ENCODE measurements around the gene ANO7. TPM values are rescaled to one million over a fixed set of nuclear protein-coding genes. Genes with fewer than 3 reads are reported as not detected.

The ANO7 gene
- total and polyA plus RNA-seq, 2 experiments from 2014 or later: 0.22 to 2.6 TPM

DNA sequence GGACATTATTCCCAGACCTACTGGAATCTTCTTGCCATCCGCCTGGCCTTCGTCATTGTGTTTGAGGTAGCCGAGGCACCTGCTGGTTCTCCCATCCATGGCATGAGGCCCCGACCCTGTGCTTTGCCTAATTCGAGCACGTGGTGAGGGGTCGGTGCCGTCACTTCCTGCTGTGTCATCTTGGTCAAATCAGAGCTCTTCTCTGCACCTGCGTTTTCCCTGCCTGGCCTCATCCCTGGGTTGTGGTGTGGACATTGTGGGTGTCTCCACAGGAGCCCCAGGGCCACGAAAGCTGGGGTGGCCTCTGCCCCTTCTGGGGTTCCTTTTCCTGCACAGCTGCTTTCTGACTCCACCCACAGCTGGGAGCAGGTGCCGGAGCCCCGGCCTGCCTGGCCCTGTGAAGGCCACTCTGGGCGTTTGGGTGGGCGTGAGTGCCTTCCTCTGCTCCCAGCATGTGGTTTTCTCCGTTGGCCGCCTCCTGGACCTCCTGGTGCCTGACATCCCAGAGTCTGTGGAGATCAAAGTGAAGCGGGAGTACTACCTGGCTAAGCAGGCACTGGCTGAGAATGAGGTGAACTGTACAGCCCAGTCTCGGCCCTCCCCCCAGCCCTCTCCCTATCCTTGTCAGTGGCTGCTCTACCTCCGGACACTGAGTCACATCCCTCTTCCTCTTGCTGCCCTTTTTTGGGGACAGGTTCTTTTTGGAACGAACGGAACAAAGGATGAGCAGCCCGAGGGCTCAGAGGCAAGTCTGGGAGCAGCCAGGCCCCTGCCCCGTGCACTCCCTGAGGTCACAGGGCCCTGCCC lies 34.9 kb downstream of the ANO7 start:
- Histone ChIP-seq H3K36me3 (ENCODE audit: low read depth) (peaks cover 14% of the 10 kb centered on the region), H3K9ac (peak overlapping the region; percentile 31), H3K9me3 (ENCODE audit: low read depth) (no peaks in the 10 kb centered on the region), H3K79me2 (ENCODE audit: insufficient read depth) (0 out of 2 replicates have a peak, but pooled peaks cover 9% of the 10 kb centered on the region), H3K9me2 (ENCODE audit: insufficient read depth) (no peaks in the 10 kb centered on the region), H2AFZ (no peak overlapping the region), H4K20me1 (ENCODE audit: insufficient read depth) (no peaks in the 10 kb centered on the region), H3K27ac (peak overlapping the region; percentile 43), H3K4me3 (no peak overlapping the region), H3K4me1 (ENCODE audit: insufficient read depth) (peaks cover 32% of the 10 kb centered on the region), H3K4me2 (ENCODE audit: unreplicated experiment) (peak overlapping the region; percentile 26), H3F3A (ENCODE audit: insufficient read depth) (peaks cover 54% of the 10 kb centered on the region), H3K27me3 (replicated peaks; ENCODE audit: insufficient read depth) (no peaks in the 10 kb centered on the region)
- TF ChIP-seq EZH2 (IDR thresholded peaks at IDR 0.05; ENCODE audit: insufficient read depth, poor library complexity, severe bottlenecking) (no peak), EZH2phosphoT487 (IDR thresholded peaks at IDR 0.05; ENCODE audit: insufficient read depth, low read depth) (no peak)
- WGBS, 2 experiments (ENCODE audit: low coverage in 1 of 2, low lambda C conversion rate in 2 of 2, missing lambda C conversion rate in 2 of 2): 72 to 75% methylated on average over 23 of the region's 23 CpGs
- in situ Hi-C loops (cut with MboI): no loop called here
- DNase-seq: peak; percentile 45

GRCh38 chr2:241224018-241224850 lies 35.8 kb downstream of the ANO7 start:
- in situ Hi-C loops (cut with MboI): no loop called here
- no peaks in the 10 kb centered on the region for H3K9me2 ChIP-seq (ENCODE audit: insufficient read depth)
- DNase-seq: peak; percentile 82
- 39 to 41% methylated on average over 26 of the region's 26 CpGs for WGBS, 2 experiments (ENCODE audit: low coverage in 1 of 2, low lambda C conversion rate in 2 of 2, missing lambda C conversion rate in 2 of 2)
- H4K20me1 ChIP-seq (ENCODE audit: insufficient read depth): no peaks in the 10 kb centered on the region
- no peak overlapping the region for H3K4me3 ChIP-seq
- H3K79me2 ChIP-seq (ENCODE audit: insufficient read depth): 0 out of 2 replicates have a peak, but pooled peaks cover 9% of the 10 kb centered on the region
- peak overlapping the region; percentile 31 for H3K9ac ChIP-seq
- no peak overlapping the region for H2AFZ ChIP-seq
- no peaks in the 10 kb centered on the region for H3K9me3 ChIP-seq (ENCODE audit: low read depth)
- peaks cover 19% of the 10 kb centered on the region for H3K36me3 ChIP-seq (ENCODE audit: low read depth)
- peaks cover 26% of the 10 kb centered on the region for H3K4me1 ChIP-seq (ENCODE audit: insufficient read depth)
- H3F3A ChIP-seq (ENCODE audit: insufficient read depth): peaks cover 59% of the 10 kb centered on the region
- H3K27me3 ChIP-seq (replicated peaks; ENCODE audit: insufficient read depth): no peaks in the 10 kb centered on the region
- TF ChIP-seq EZH2phosphoT487 (IDR thresholded peaks at IDR 0.05; ENCODE audit: insufficient read depth, low read depth): no peak
- no peak for TF ChIP-seq EZH2 (IDR thresholded peaks at IDR 0.05; ENCODE audit: insufficient read depth, poor library complexity, severe bottlenecking)
- H3K4me2 ChIP-seq (ENCODE audit: unreplicated experiment): peak overlapping the region; percentile 26
- H3K27ac ChIP-seq: peak overlapping the region; percentile 43

GRCh38 chr2:241224851-241225438 lies 36.5 kb downstream of the ANO7 start:
- in situ Hi-C loops (cut with MboI): no loop called here
- H3K4me3 ChIP-seq: no peak overlapping the region
- H3K27ac ChIP-seq: no peak overlapping the region
- H3K36me3 ChIP-seq (ENCODE audit: low read depth): peaks cover 21% of the 10 kb centered on the region
- H2AFZ ChIP-seq: no peak overlapping the region
- H4K20me1 ChIP-seq (ENCODE audit: insufficient read depth): no peaks in the 10 kb centered on the region
- no peak overlapping the region for H3K9ac ChIP-seq
- peaks cover 10% of the 10 kb centered on the region; the same call in 1 of the 2 replicates for H3K79me2 ChIP-seq (ENCODE audit: insufficient read depth)
- no peak for DNase-seq
- H3K4me2 ChIP-seq (ENCODE audit: unreplicated experiment): no peak overlapping the region
- H3K4me1 ChIP-seq (ENCODE audit: insufficient read depth): peaks cover 19% of the 10 kb centered on the region
- 66% methylated on average over 8 of the region's 8 CpGs for WGBS, 2 experiments (ENCODE audit: low coverage in 1 of 2, low lambda C conversion rate in 2 of 2, missing lambda C conversion rate in 2 of 2)
- no peaks in the 10 kb centered on the region for H3K27me3 ChIP-seq (replicated peaks; ENCODE audit: insufficient read depth)
- no peaks in the 10 kb centered on the region for H3K9me2 ChIP-seq (ENCODE audit: insufficient read depth)
- peaks cover 54% of the 10 kb centered on the region for H3F3A ChIP-seq (ENCODE audit: insufficient read depth)
- no peak for TF ChIP-seq EZH2 (IDR thresholded peaks at IDR 0.05; ENCODE audit: insufficient read depth, poor library complexity, severe bottlenecking)
- no peak for TF ChIP-seq EZH2phosphoT487 (IDR thresholded peaks at IDR 0.05; ENCODE audit: insufficient read depth, low read depth)
- H3K9me3 ChIP-seq (ENCODE audit: low read depth): no peaks in the 10 kb centered on the region

DNA sequence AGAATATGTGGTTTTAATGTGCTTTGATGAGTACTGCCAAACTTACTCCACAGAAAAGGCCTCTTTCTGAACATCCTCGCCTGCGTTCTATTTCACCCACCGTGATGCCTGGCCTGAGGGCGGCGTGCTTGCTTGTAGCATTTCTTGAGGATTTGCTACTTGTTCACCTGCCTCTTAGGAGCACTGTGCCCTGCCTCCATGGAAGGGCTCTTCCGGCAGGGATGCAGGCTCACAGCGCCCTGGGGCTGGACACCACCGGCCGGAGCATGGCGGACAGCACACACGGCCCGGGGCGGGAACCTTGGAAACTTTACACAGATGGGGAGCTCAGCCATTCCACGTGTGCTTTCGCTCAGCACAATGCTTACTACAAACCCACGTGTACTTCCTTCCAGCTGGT lies 37.1 kb downstream of the ANO7 start:
- Histone ChIP-seq H3F3A (ENCODE audit: insufficient read depth) (peaks cover 54% of the 10 kb centered on the region), H3K4me2 (ENCODE audit: unreplicated experiment) (no peak overlapping the region), H3K9me3 (ENCODE audit: low read depth) (no peaks in the 10 kb centered on the region), H4K20me1 (ENCODE audit: insufficient read depth) (no peaks in the 10 kb centered on the region), H3K27ac (no peak overlapping the region), H3K9ac (no peak overlapping the region), H2AFZ (no peak overlapping the region), H3K9me2 (ENCODE audit: insufficient read depth) (no peaks in the 10 kb centered on the region), H3K4me1 (ENCODE audit: insufficient read depth) (peaks cover 16% of the 10 kb centered on the region), H3K27me3 (replicated peaks; ENCODE audit: insufficient read depth) (no peaks in the 10 kb centered on the region), H3K36me3 (ENCODE audit: low read depth) (peaks cover 27% of the 10 kb centered on the region), H3K4me3 (no peak overlapping the region), H3K79me2 (ENCODE audit: insufficient read depth) (peaks cover 16% of the 10 kb centered on the region)
- no peak for TF ChIP-seq EZH2phosphoT487 (IDR thresholded peaks at IDR 0.05; ENCODE audit: insufficient read depth, low read depth)
- TF ChIP-seq EZH2 (IDR thresholded peaks at IDR 0.05; ENCODE audit: insufficient read depth, poor library complexity, severe bottlenecking): no peak
- no peak for DNase-seq
- in situ Hi-C loops (cut with MboI): no loop called here
- WGBS, 2 experiments (ENCODE audit: low coverage in 1 of 2, low lambda C conversion rate in 2 of 2, missing lambda C conversion rate in 2 of 2): 79 to 83% methylated on average over 16 of the region's 16 CpGs

Measured in GM23248 (cell line).